ENCODE measurements around the gene UNC5A.

UNC5A gene

DNA sequence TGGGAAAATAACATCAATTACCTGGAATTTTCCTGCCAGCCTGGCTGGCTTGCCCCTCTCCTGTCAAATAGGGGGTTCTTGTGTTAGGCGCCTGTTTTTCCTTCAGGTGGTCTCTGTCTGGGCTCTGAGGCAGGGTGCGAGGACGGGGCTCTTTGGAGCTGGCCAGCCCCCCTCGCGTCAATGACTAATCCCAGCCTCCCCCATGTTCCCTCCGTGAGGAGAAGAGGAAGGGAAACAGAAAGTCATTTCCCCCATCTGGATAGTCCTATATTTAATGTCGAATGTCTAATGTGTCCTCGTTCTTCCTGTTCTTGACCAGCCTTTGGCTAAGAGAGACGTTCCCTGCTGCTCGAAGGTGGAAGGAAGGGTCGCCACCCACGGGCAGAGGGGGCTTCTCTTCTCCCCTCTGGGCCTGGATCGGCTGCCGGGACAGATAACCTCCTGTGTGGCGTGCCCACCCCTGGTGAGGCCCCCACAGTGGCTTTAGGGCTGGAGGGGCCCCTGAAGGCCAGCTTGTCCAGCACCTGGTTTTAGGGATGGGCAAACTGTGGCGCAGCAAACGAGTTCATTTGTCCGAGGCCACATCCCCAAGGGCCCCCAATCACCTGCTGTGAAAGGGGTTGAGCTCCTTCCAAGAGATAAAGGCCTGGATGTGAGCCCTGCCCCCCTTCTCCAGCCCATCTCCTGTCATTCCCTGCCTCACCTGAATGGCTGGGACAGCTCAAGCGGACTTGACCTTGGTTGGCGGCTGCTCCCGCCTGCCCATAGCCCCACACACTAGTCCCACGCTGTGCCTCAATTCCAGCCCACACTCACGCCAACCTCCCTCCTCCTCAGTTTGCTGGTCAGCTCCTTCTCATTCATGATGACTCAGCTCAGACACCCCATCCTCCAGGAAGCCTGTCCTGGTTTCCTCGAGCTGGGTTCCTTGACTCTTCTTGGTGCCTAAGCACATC is 35.9 kb upstream of the UNC5A start:
- TF ChIP-seq, protein P1, sequence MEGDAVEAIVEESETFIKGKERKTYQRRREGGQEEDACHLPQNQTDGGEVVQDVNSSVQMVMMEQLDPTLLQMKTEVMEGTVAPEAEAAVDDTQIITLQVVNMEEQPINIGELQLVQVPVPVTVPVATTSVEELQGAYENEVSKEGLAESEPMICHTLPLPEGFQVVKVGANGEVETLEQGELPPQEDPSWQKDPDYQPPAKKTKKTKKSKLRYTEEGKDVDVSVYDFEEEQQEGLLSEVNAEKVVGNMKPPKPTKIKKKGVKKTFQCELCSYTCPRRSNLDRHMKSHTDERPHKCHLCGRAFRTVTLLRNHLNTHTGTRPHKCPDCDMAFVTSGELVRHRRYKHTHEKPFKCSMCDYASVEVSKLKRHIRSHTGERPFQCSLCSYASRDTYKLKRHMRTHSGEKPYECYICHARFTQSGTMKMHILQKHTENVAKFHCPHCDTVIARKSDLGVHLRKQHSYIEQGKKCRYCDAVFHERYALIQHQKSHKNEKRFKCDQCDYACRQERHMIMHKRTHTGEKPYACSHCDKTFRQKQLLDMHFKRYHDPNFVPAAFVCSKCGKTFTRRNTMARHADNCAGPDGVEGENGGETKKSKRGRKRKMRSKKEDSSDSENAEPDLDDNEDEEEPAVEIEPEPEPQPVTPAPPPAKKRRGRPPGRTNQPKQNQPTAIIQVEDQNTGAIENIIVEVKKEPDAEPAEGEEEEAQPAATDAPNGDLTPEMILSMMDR (IDR thresholded peaks at IDR 0.05; ENCODE audit: insufficient read depth, low read length, poor library complexity, severe bottlenecking), result no peak
- H3K27me3 ChIP-seq (replicated peaks; ENCODE audit: control insufficient read depth, insufficient read depth, low read length), result peaks cover 4% of the 10 kb centered on the region; the same call in 1 of the 2 replicates
- no peak overlapping the region for H3K4me3 ChIP-seq (replicated peaks; ENCODE audit: low read depth, low read length)
- H3K36me3 ChIP-seq (ENCODE audit: control insufficient read depth, insufficient read depth, low read length), result no peaks in the 10 kb centered on the region
- no peak for DNase-seq (ENCODE audit: extremely low read depth, insufficient read length)

DNA sequence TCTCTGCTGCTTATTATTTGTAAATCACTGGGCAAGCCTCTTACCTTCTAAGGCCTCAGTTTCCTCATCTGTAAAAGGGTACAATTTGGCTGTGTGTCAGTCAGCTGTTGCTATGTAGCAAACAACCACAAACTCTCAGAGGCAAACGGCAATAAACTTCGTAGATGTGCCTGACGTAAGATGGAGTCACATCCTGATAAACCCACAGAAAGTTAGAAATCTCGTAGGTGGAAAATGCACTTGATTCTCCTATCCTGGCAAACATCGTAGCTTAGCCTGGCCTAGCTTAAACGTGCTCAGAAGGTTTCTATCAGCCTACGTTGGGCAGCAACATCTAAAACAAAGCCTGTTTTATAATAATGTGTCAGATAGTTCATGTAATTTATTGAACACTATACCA is 35.0 kb upstream of the UNC5A start:
- Histone ChIP-seq H3K36me3 (ENCODE audit: control insufficient read depth, insufficient read depth, low read length) (no peaks in the 10 kb centered on the region), H3K4me3 (replicated peaks; ENCODE audit: low read depth, low read length) (no peak overlapping the region), H3K27me3 (replicated peaks; ENCODE audit: control insufficient read depth, insufficient read depth, low read length) (peaks cover 4% of the 10 kb centered on the region; the same call in 1 of the 2 replicates)
- TF ChIP-seq, protein P1 (IDR thresholded peaks at IDR 0.05; ENCODE audit: insufficient read depth, low read length, poor library complexity, severe bottlenecking), result no peak
- no peak for DNase-seq (ENCODE audit: extremely low read depth, insufficient read length)

DNA sequence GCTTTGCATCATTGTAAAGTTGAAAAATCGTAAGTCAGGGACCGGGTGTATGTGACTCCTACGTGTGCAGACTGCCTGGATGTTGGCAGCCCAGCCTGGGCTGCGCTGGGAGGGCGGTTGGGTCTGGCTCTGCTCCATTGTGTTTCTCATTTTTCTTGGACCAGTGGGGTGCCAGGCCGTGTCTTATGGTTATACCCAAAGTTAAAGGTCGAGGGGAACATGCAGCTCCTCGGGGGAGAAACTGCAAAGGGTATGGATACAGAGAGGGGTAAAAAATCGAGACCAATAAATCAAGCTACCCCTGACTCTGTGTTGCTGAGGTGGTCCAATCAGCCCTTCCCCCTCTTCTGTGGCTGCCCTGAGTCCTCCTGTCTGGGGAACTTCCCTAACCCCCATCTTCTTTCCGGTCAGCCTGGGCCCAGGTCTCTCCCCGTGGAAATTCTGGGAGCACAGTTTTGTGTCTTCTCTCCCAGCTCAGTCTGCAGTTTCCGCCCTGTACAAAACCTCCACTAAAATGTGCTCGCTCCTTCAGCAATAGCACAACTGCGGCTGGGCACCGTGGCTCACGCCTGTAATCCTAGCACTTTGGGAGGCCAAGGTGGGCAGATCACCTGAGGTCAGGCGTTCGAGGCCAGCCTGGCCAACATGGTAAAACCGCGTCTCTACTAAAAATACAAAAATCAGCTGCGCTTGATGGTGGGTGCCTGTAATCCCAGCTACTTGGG is 34.1 kb upstream of the UNC5A start:
- DNase-seq (ENCODE audit: extremely low read depth, insufficient read length), result no peak
- no peaks in the 10 kb centered on the region for H3K36me3 ChIP-seq (ENCODE audit: control insufficient read depth, insufficient read depth, low read length)
- H3K4me3 ChIP-seq (replicated peaks; ENCODE audit: low read depth, low read length), result no peak overlapping the region
- peaks cover 4% of the 10 kb centered on the region; the same call in 1 of the 2 replicates for H3K27me3 ChIP-seq (replicated peaks; ENCODE audit: control insufficient read depth, insufficient read depth, low read length)
- TF ChIP-seq, protein P1 (IDR thresholded peaks at IDR 0.05; ENCODE audit: insufficient read depth, low read length, poor library complexity, severe bottlenecking), result no peak

DNA sequence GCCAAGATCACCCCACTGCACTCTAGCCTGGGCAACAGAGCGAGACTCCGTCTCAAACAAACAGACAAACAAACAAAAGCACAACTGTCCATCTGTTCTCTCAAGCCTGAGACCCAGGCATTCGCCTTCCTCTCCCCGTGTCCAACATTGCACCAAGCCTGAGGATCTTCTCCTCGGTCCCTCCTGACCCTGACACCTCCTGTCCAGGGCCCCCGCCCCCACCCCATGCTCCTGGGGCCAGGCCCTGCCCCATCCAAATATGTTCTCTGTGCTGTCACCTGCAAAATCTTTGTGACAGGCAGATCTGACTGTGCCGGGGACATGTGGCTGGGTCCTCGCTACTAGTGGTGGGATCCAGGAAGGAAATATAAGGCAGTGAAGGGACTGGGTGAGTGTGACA is 33.4 kb upstream of the UNC5A start:
- Histone ChIP-seq H3K27me3 (replicated peaks; ENCODE audit: control insufficient read depth, insufficient read depth, low read length) (peaks cover 4% of the 10 kb centered on the region), H3K36me3 (ENCODE audit: control insufficient read depth, insufficient read depth, low read length) (no peaks in the 10 kb centered on the region), H3K4me3 (replicated peaks; ENCODE audit: low read depth, low read length) (no peak overlapping the region)
- DNase-seq (ENCODE audit: extremely low read depth, insufficient read length), result no peak
- TF ChIP-seq, protein P1 (IDR thresholded peaks at IDR 0.05; ENCODE audit: insufficient read depth, low read length, poor library complexity, severe bottlenecking), result no peak

DNA sequence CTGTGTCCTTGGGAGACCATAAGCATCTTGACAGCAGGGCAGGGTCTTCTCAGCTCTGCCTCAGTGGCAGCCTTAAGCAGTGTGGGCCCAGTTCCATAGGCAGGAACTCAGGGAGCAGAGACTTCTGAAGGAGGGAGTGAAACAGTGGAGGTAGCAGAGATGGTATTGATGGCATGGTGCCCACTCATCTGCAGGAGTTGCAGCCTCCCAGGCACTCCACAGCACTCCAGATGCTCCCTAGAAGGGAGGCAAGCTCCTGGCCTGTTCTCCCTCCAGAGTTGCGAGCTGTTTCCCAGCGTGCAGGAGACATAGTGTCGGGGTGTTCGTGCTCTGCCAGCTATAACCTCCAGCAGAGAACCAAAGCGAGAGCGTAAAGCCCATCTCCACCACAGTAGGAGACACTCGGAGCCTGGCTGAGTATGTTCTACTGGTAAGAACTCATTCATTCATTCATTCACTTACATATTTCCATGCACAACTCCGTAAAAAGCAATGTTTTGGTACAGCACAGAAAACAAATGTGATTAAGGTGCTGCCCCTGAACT is 31.4 kb upstream of the UNC5A start:
- Histone ChIP-seq H3K4me3 (replicated peaks; ENCODE audit: low read depth, low read length) (no peak overlapping the region), H3K36me3 (ENCODE audit: control insufficient read depth, insufficient read depth, low read length) (no peaks in the 10 kb centered on the region), H3K27me3 (replicated peaks; ENCODE audit: control insufficient read depth, insufficient read depth, low read length) (peaks cover 4% of the 10 kb centered on the region)
- TF ChIP-seq, protein P1 (IDR thresholded peaks at IDR 0.05; ENCODE audit: insufficient read depth, low read length, poor library complexity, severe bottlenecking), result no peak
- no peak for DNase-seq (ENCODE audit: extremely low read depth, insufficient read length)

All from GM06990 (cell line).